SK-N-SH (cell line): Measurements from ENCODE around the gene FRK. TPM values are rescaled to one million over a fixed set of nuclear protein-coding genes. Genes with fewer than 3 reads are reported as not detected.

Experiments
- CTCF ChIA-PET: fragments of 300-600, 350-600 bp; formaldehyde crosslinking; extraction: SDS; loops from one replicate; lab custom pipeline; 2021; lab: Yijun Ruan, JAX
- POLR2A ChIA-PET: fragments of 350-600 bp; sonication (Branson Sonifier 250); formaldehyde crosslinking; extraction: SDS; loops from one replicate; lab custom pipeline; 2020; ENCODE audit warnings: antibody characterized with exemption, inconsistent platforms; lab: Yijun Ruan, JAX
- DNase-seq: peaks from one replicate; pipeline ENCODE4 v3.0.0; 2012
- H2AFZ ChIP-seq: fragments of 200-600 bp; sonication (generic); 2 replicates; pipeline ENCODE4 v1.8.1; 2016; ENCODE audit warnings: antibody characterized with exemption, mild to moderate bottlenecking, low read depth
- H3F3A ChIP-seq: fragments of 200-600 bp; sonication (generic); replicated peaks from 2 replicates; pipeline ENCODE3; 2016; ENCODE audit warnings: antibody characterized with exemption, mild to moderate bottlenecking; ENCODE audit not compliant: insufficient read depth
- H3K27ac ChIP-seq, 2 experiments: fragments of 200-500 bp in 1 of 2; fragments of 200-600 bp in 1 of 2; sonication (Bioruptor generic) in 1 of 2; sonication (generic), shearing (Covaris generic) in 1 of 2; 2 replicates each; pipeline versions ENCODE4 v1.5.1 to v1.6.1; 2014 to 2016; ENCODE audit warnings: low read depth in 2 of 2, inconsistent platforms in 1 of 2, low read length in 1 of 2, mild to moderate bottlenecking in 1 of 2, mixed read lengths in 1 of 2
- H3K27me3 ChIP-seq: fragments of 200-600 bp; sonication (generic), shearing (Covaris generic); 2 replicates; pipeline ENCODE4 v1.6.1; 2016; ENCODE audit warnings: mixed run types; ENCODE audit not compliant: insufficient read depth
- H3K36me3 ChIP-seq, 2 experiments: fragments of 200-500 bp in 1 of 2; fragments of 200-600 bp in 1 of 2; sonication (Bioruptor generic) in 1 of 2; sonication (generic) in 1 of 2; replicated peaks in 1 of 2; 2 replicates each; pipeline versions ENCODE3 to v1.5.1; 2014 to 2016; ENCODE audit warnings: low read length in 1 of 2, mild to moderate bottlenecking in 1 of 2; ENCODE audit not compliant: insufficient read depth in 2 of 2, control insufficient read depth in 1 of 2
- H3K4me1 ChIP-seq, 2 experiments: fragments of 200-500 bp in 1 of 2; fragments of 200-600 bp in 1 of 2; sonication (Bioruptor generic) in 1 of 2; sonication (generic), shearing (Covaris generic) in 1 of 2; 2 replicates each; pipeline versions ENCODE4 v1.5.1 to v1.6.1; 2014 to 2016; ENCODE audit warnings: low read depth in 1 of 2, low read length in 1 of 2, mixed run types in 1 of 2; ENCODE audit not compliant: insufficient read depth in 2 of 2, control insufficient read depth in 1 of 2
- H3K4me2 ChIP-seq: fragments of 200-600 bp; sonication (generic), shearing (Covaris generic); 2 replicates; pipeline ENCODE4 v1.6.1; 2017; ENCODE audit warnings: mixed run types
- H3K4me3 ChIP-seq, 2 experiments: fragments of 200-500 bp in 1 of 2; fragments of 200-600 bp in 1 of 2; sonication (Bioruptor generic) in 1 of 2; sonication (generic), shearing (Covaris generic) in 1 of 2; 2 replicates each; pipeline versions ENCODE4 v1.5.1 to v1.8.1; 2014 to 2016; ENCODE audit warnings: low read depth in 2 of 2, inconsistent platforms in 1 of 2, low read length in 1 of 2, mild to moderate bottlenecking in 1 of 2, mixed read lengths in 1 of 2, moderate library complexity in 1 of 2
- H3K79me2 ChIP-seq: fragments of 200-600 bp; sonication (generic); 2 replicates; pipeline ENCODE4 v1.8.1; 2017; ENCODE audit warnings: mild to moderate bottlenecking; ENCODE audit not compliant: insufficient read depth
- H3K9ac ChIP-seq: fragments of 200-600 bp; sonication (generic); 2 replicates; pipeline ENCODE4 v1.6.1; 2017; ENCODE audit warnings: mixed run types
- H3K9me2 ChIP-seq: fragments of 200-600 bp; sonication (generic); 2 replicates; pipeline ENCODE4 v1.6.1; 2017; ENCODE audit warnings: mixed run types
- H3K9me3 ChIP-seq: fragments of 200-600 bp; sonication (generic); 2 replicates; pipeline ENCODE4 v1.6.1; 2017; ENCODE audit warnings: mixed run types, mild to moderate bottlenecking, moderate library complexity
- H4K20me1 ChIP-seq: fragments of 200-600 bp; sonication (generic); 2 replicates; pipeline ENCODE4 v1.6.1; 2017; ENCODE audit warnings: mild to moderate bottlenecking, mixed run types; ENCODE audit not compliant: insufficient read depth
- FOSL2 ChIP-seq: IDR thresholded peaks from 2 replicates; pipeline ENCODE4 v1.4.0; 2012; ENCODE audit warnings: low read depth, mild to moderate bottlenecking, moderate library complexity, borderline replicate concordance
- GABPA ChIP-seq: IDR thresholded peaks from 2 replicates; pipeline ENCODE4 v1.4.0; 2012; ENCODE audit warnings: low read depth, mild to moderate bottlenecking
- GATA2 ChIP-seq: sonication (generic); formaldehyde crosslinking; IDR thresholded peaks from 2 replicates; pipeline ENCODE4 v1.5.0; 2020; ENCODE audit warnings: mild to moderate bottlenecking, missing genetic modification reagents
- MAX ChIP-seq: IDR thresholded peaks from 2 replicates; pipeline ENCODE4 v1.4.0; 2012; ENCODE audit warnings: low read depth
- MEF2A ChIP-seq: IDR thresholded peaks from 2 replicates; pipeline ENCODE4 v1.4.0; 2012; ENCODE audit warnings: low read depth, borderline replicate concordance
- POLR2AphosphoS5 ChIP-seq: IDR thresholded peaks from 2 replicates; pipeline ENCODE4 v1.6.1; 2012; ENCODE audit warnings: low read depth, low read length
- RAD21 ChIP-seq: IDR thresholded peaks from 2 replicates; pipeline ENCODE4 v1.6.1; 2012; ENCODE audit warnings: mild to moderate bottlenecking, low read length
- TEAD4 ChIP-seq: IDR thresholded peaks from 2 replicates; pipeline ENCODE4 v1.4.0; 2012; ENCODE audit warnings: mild to moderate bottlenecking, borderline replicate concordance; ENCODE audit not compliant: insufficient read depth
- WGBS: methylation state at CpG from one replicate; pipeline ENCODE4 v1.1.6; 2017; ENCODE audit warnings: low lambda C conversion rate; 5-methylcytosine and 5-hydroxymethylcytosine counted together
- polyA plus RNA-seq, 3 experiments: library from polyadenylated mRNA; depleted of rRNA; stranded (reverse); fragments of >200 nt; gene quantifications; 2 replicates each; pipeline ENCODE4 v1.2.3, GENCODE V29; 2012
- TF ChIP-seq, protein P1 (sequence below): IDR thresholded peaks from 2 replicates; pipeline ENCODE4 v1.4.0; 2012; ENCODE audit warnings: low read depth, borderline replicate concordance
- TF ChIP-seq, protein P2 (sequence below): fragments of 150-350 bp; IDR thresholded peaks from 2 replicates; pipeline ENCODE4 v1.6.1; 2017; ENCODE audit warnings: antibody characterized with exemption, low read length, low read depth, borderline replicate concordance
- TF ChIP-seq, protein P3 (sequence below): fragments of 150-350 bp; IDR thresholded peaks from 2 replicates; pipeline ENCODE4 v1.6.1; 2016; ENCODE audit warnings: mild to moderate bottlenecking, low read depth, low read length
- TF ChIP-seq, protein P4 (sequence below): fragments of 200-600 bp; sonication (generic); IDR thresholded peaks from 2 replicates; pipeline ENCODE4 v1.6.1; 2017; ENCODE audit warnings: antibody characterized with exemption, mild to moderate bottlenecking, moderate library complexity

The FRK gene
- polyA plus RNA-seq, 1 of the 3 experiments (the other 2 are of a cell fraction): under 0.01 TPM

DNA sequence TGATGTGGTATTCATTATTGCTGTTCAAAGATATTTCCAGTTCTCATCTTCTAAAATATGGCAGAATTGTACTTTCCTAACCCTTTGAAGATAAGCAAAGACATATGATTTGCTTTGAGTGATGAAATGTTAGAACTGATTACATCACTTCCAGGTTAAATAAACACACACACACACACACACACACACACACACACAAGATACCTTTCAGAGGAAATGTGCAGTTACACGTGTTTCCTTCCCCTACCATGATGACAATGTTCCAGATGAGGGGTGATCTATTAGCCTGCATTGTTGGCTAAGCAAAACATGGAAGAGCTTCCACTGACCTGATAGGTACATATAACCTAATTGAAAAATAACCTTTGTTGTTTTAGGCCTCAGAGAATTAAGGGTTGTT, 11.7 kb upstream of the FRK start:
- WGBS: 20% methylated on average over 1 of the region's 1 CpG
- no peak for TF ChIP-seq RAD21
- TF ChIP-seq, protein P1, sequence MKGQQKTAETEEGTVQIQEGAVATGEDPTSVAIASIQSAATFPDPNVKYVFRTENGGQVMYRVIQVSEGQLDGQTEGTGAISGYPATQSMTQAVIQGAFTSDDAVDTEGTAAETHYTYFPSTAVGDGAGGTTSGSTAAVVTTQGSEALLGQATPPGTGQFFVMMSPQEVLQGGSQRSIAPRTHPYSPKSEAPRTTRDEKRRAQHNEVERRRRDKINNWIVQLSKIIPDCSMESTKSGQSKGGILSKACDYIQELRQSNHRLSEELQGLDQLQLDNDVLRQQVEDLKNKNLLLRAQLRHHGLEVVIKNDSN: no peak
- TF ChIP-seq, protein P2, sequence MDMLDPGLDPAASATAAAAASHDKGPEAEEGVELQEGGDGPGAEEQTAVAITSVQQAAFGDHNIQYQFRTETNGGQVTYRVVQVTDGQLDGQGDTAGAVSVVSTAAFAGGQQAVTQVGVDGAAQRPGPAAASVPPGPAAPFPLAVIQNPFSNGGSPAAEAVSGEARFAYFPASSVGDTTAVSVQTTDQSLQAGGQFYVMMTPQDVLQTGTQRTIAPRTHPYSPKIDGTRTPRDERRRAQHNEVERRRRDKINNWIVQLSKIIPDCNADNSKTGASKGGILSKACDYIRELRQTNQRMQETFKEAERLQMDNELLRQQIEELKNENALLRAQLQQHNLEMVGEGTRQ: no peak
- no peak for TF ChIP-seq MAX
- TF ChIP-seq, protein P3, sequence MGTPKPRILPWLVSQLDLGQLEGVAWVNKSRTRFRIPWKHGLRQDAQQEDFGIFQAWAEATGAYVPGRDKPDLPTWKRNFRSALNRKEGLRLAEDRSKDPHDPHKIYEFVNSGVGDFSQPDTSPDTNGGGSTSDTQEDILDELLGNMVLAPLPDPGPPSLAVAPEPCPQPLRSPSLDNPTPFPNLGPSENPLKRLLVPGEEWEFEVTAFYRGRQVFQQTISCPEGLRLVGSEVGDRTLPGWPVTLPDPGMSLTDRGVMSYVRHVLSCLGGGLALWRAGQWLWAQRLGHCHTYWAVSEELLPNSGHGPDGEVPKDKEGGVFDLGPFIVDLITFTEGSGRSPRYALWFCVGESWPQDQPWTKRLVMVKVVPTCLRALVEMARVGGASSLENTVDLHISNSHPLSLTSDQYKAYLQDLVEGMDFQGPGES: no peak
- TF ChIP-seq, protein P4, sequence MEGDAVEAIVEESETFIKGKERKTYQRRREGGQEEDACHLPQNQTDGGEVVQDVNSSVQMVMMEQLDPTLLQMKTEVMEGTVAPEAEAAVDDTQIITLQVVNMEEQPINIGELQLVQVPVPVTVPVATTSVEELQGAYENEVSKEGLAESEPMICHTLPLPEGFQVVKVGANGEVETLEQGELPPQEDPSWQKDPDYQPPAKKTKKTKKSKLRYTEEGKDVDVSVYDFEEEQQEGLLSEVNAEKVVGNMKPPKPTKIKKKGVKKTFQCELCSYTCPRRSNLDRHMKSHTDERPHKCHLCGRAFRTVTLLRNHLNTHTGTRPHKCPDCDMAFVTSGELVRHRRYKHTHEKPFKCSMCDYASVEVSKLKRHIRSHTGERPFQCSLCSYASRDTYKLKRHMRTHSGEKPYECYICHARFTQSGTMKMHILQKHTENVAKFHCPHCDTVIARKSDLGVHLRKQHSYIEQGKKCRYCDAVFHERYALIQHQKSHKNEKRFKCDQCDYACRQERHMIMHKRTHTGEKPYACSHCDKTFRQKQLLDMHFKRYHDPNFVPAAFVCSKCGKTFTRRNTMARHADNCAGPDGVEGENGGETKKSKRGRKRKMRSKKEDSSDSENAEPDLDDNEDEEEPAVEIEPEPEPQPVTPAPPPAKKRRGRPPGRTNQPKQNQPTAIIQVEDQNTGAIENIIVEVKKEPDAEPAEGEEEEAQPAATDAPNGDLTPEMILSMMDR: no peak
- TF ChIP-seq POLR2AphosphoS5: no peak
- no peak for TF ChIP-seq GATA2
- no peak for TF ChIP-seq MEF2A
- no peak for TF ChIP-seq GABPA
- no peak for TF ChIP-seq FOSL2
- no peak for TF ChIP-seq TEAD4
- TF ChIP-seq, all 33 proteins: peak for 0

More for the DNA sequence above, 11.7 kb upstream of the FRK start:
- CTCF ChIA-PET: interaction anchor here (1.8 kb wide), 1 partner anchor 25 kb away, joined by 8 read pairs; no protein-coding TSS in a partner anchor
- Histone ChIP-seq H3K9me3 (no peaks in the 10 kb centered on the region), H3K36me3 (no peaks in the 10 kb centered on the region), H3K4me1 (no peaks in the 10 kb centered on the region; a peak in 1 of 4 replicates), H3F3A (no peaks in the 10 kb centered on the region), H3K79me2 (no peaks in the 10 kb centered on the region), H3K27me3 (no peaks in the 10 kb centered on the region), H2AFZ (no peak overlapping the region), H3K27ac (no peak overlapping the region), H3K9ac (no peak overlapping the region), H4K20me1 (no peaks in the 10 kb centered on the region), H3K9me2 (peaks cover 2% of the 10 kb centered on the region; the same call in 1 of the 2 replicates), H3K4me2 (no peak overlapping the region), H3K4me3 (no peak overlapping the region)
- POLR2A ChIA-PET: no interaction called here
- no peak for DNase-seq
